ENCODE results near the gene CLIP1. TPM values are rescaled to one million over a fixed set of nuclear protein-coding genes. Genes with fewer than 3 reads are reported as not detected.

Gene CLIP1
- total and polyA plus RNA-seq, 2 of the 8 experiments (the other 6 are each of a cell fraction or from before 2014, with no cell fraction given) = 19.0 to 27.6 TPM

DNA sequence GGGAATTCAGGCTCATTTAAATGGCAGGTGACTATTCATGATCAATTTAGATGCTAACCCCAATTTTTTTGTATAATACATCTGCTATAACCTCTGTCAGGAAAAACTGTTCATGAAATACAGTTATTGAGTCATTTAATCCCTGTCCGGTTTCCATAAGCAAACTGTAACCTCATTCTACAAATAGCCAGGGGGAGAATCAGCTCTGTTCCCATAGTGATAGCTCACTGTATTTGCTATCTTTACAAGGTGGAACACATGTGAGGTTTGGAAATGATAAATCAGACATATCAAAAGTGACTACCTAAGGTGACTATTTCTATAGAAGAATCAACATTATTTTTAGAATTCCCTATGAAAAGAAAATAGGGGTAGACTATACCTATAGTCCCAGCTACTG, 117.5 kb downstream of the CLIP1 start (continued):
- TF ChIP-seq, protein P1, sequence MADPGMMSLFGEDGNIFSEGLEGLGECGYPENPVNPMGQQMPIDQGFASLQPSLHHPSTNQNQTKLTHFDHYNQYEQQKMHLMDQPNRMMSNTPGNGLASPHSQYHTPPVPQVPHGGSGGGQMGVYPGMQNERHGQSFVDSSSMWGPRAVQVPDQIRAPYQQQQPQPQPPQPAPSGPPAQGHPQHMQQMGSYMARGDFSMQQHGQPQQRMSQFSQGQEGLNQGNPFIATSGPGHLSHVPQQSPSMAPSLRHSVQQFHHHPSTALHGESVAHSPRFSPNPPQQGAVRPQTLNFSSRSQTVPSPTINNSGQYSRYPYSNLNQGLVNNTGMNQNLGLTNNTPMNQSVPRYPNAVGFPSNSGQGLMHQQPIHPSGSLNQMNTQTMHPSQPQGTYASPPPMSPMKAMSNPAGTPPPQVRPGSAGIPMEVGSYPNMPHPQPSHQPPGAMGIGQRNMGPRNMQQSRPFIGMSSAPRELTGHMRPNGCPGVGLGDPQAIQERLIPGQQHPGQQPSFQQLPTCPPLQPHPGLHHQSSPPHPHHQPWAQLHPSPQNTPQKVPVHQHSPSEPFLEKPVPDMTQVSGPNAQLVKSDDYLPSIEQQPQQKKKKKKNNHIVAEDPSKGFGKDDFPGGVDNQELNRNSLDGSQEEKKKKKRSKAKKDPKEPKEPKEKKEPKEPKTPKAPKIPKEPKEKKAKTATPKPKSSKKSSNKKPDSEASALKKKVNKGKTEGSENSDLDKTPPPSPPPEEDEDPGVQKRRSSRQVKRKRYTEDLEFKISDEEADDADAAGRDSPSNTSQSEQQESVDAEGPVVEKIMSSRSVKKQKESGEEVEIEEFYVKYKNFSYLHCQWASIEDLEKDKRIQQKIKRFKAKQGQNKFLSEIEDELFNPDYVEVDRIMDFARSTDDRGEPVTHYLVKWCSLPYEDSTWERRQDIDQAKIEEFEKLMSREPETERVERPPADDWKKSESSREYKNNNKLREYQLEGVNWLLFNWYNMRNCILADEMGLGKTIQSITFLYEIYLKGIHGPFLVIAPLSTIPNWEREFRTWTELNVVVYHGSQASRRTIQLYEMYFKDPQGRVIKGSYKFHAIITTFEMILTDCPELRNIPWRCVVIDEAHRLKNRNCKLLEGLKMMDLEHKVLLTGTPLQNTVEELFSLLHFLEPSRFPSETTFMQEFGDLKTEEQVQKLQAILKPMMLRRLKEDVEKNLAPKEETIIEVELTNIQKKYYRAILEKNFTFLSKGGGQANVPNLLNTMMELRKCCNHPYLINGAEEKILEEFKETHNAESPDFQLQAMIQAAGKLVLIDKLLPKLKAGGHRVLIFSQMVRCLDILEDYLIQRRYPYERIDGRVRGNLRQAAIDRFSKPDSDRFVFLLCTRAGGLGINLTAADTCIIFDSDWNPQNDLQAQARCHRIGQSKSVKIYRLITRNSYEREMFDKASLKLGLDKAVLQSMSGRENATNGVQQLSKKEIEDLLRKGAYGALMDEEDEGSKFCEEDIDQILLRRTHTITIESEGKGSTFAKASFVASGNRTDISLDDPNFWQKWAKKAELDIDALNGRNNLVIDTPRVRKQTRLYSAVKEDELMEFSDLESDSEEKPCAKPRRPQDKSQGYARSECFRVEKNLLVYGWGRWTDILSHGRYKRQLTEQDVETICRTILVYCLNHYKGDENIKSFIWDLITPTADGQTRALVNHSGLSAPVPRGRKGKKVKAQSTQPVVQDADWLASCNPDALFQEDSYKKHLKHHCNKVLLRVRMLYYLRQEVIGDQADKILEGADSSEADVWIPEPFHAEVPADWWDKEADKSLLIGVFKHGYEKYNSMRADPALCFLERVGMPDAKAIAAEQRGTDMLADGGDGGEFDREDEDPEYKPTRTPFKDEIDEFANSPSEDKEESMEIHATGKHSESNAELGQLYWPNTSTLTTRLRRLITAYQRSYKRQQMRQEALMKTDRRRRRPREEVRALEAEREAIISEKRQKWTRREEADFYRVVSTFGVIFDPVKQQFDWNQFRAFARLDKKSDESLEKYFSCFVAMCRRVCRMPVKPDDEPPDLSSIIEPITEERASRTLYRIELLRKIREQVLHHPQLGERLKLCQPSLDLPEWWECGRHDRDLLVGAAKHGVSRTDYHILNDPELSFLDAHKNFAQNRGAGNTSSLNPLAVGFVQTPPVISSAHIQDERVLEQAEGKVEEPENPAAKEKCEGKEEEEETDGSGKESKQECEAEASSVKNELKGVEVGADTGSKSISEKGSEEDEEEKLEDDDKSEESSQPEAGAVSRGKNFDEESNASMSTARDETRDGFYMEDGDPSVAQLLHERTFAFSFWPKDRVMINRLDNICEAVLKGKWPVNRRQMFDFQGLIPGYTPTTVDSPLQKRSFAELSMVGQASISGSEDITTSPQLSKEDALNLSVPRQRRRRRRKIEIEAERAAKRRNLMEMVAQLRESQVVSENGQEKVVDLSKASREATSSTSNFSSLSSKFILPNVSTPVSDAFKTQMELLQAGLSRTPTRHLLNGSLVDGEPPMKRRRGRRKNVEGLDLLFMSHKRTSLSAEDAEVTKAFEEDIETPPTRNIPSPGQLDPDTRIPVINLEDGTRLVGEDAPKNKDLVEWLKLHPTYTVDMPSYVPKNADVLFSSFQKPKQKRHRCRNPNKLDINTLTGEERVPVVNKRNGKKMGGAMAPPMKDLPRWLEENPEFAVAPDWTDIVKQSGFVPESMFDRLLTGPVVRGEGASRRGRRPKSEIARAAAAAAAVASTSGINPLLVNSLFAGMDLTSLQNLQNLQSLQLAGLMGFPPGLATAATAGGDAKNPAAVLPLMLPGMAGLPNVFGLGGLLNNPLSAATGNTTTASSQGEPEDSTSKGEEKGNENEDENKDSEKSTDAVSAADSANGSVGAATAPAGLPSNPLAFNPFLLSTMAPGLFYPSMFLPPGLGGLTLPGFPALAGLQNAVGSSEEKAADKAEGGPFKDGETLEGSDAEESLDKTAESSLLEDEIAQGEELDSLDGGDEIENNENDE (IDR thresholded peaks at IDR 0.05; ENCODE audit: insufficient replicate concordance, low read length) = no peak

Data from H1 (cell line).